Measurements from ENCODE around the gene AZU1.
"Not testable (repeated sequence)": the region's sequence is repeated elsewhere in the genome, so short reads cannot be mapped to it uniquely, and the experiment has no call there.

GRCh38 chr19:877992-878660, 50.5 kb downstream of the AZU1 start:
- not testable (repeated sequence) for TF ChIP-seq POLR2A (IDR thresholded peaks at IDR 0.05; ENCODE audit: low read length); GATA1 (IDR thresholded peaks at IDR 0.05; ENCODE audit: low read depth, low read length)

All from erythroblast (primary cell).